H1 (cell line): ENCODE results near the gene DDX31. TPM values are rescaled to one million over a fixed set of nuclear protein-coding genes. Genes with fewer than 3 reads are reported as not detected.

ENCODE experiments used
- CTBP2 ChIP-seq: IDR thresholded peaks from 2 replicates; pipeline ENCODE4 v1.7.0; 2011; ENCODE audit warnings: borderline replicate concordance, mild to moderate bottlenecking, moderate library complexity, mixed read lengths, low read length; ENCODE audit not compliant: insufficient read depth, insufficient read length
- EGR1 ChIP-seq: IDR thresholded peaks from 2 replicates; pipeline ENCODE4 v1.6.1; 2011; ENCODE audit warnings: low read depth, low read length, borderline replicate concordance
- SIRT6 ChIP-seq: IDR thresholded peaks from one replicate; pipeline ENCODE4 v1.7.1; 2012; ENCODE audit warnings: low read length, inconsistent platforms
- TAF7 ChIP-seq: optimal IDR thresholded peaks from 2 replicates; pipeline ENCODE3; 2011; ENCODE audit warnings: low read depth, mild to moderate bottlenecking, inconsistent platforms, low read length, moderate library complexity, borderline replicate concordance
- polyA plus RNA-seq, 7 experiments: library from polyadenylated mRNA; depleted of rRNA in 3 of 7; stranded (reverse) in 5 of 7; unstranded in 2 of 7; fragments of >200 nt in 5 of 7; fragments of 200-250 nt in 2 of 7; gene quantifications; 1 replicate in 5 of 7; 2 replicates in 1 of 7; 4 replicates in 1 of 7; pipeline versions ENCODE4 v1.2.1 to v1.2.3, GENCODE V29; 2011 to 2013; ENCODE audit warnings: missing spikeins in 2 of 7, mixed read lengths in 2 of 7
- total RNA-seq: library from RNA; stranded (reverse); fragmentation: NEBNext Ultra II Directional; extraction: Animal tissue kit (Norgen Biotek cat#: 25700); gene quantifications from 2 replicates; pipeline ENCODE4 v1.2.1, GENCODE V29; 2021
- TF ChIP-seq, protein P1 (sequence below): fragments of 300-600 bp; sonication (generic); IDR thresholded peaks from 2 replicates; pipeline ENCODE4 v1.7.1; 2012; ENCODE audit warnings: low read length, moderate library complexity, mild to moderate bottlenecking, inconsistent platforms; ENCODE audit not compliant: insufficient replicate concordance

The DDX31 gene
- total and polyA plus RNA-seq, 2 of the 8 experiments (the other 6 are each of a cell fraction or from before 2014, with no cell fraction given), result 9.5 to 23.7 TPM

GRCh38 chr9:132702254-132702653 is 32.5 kb upstream of the DDX31 start (continued):
- TF ChIP-seq, protein P1, sequence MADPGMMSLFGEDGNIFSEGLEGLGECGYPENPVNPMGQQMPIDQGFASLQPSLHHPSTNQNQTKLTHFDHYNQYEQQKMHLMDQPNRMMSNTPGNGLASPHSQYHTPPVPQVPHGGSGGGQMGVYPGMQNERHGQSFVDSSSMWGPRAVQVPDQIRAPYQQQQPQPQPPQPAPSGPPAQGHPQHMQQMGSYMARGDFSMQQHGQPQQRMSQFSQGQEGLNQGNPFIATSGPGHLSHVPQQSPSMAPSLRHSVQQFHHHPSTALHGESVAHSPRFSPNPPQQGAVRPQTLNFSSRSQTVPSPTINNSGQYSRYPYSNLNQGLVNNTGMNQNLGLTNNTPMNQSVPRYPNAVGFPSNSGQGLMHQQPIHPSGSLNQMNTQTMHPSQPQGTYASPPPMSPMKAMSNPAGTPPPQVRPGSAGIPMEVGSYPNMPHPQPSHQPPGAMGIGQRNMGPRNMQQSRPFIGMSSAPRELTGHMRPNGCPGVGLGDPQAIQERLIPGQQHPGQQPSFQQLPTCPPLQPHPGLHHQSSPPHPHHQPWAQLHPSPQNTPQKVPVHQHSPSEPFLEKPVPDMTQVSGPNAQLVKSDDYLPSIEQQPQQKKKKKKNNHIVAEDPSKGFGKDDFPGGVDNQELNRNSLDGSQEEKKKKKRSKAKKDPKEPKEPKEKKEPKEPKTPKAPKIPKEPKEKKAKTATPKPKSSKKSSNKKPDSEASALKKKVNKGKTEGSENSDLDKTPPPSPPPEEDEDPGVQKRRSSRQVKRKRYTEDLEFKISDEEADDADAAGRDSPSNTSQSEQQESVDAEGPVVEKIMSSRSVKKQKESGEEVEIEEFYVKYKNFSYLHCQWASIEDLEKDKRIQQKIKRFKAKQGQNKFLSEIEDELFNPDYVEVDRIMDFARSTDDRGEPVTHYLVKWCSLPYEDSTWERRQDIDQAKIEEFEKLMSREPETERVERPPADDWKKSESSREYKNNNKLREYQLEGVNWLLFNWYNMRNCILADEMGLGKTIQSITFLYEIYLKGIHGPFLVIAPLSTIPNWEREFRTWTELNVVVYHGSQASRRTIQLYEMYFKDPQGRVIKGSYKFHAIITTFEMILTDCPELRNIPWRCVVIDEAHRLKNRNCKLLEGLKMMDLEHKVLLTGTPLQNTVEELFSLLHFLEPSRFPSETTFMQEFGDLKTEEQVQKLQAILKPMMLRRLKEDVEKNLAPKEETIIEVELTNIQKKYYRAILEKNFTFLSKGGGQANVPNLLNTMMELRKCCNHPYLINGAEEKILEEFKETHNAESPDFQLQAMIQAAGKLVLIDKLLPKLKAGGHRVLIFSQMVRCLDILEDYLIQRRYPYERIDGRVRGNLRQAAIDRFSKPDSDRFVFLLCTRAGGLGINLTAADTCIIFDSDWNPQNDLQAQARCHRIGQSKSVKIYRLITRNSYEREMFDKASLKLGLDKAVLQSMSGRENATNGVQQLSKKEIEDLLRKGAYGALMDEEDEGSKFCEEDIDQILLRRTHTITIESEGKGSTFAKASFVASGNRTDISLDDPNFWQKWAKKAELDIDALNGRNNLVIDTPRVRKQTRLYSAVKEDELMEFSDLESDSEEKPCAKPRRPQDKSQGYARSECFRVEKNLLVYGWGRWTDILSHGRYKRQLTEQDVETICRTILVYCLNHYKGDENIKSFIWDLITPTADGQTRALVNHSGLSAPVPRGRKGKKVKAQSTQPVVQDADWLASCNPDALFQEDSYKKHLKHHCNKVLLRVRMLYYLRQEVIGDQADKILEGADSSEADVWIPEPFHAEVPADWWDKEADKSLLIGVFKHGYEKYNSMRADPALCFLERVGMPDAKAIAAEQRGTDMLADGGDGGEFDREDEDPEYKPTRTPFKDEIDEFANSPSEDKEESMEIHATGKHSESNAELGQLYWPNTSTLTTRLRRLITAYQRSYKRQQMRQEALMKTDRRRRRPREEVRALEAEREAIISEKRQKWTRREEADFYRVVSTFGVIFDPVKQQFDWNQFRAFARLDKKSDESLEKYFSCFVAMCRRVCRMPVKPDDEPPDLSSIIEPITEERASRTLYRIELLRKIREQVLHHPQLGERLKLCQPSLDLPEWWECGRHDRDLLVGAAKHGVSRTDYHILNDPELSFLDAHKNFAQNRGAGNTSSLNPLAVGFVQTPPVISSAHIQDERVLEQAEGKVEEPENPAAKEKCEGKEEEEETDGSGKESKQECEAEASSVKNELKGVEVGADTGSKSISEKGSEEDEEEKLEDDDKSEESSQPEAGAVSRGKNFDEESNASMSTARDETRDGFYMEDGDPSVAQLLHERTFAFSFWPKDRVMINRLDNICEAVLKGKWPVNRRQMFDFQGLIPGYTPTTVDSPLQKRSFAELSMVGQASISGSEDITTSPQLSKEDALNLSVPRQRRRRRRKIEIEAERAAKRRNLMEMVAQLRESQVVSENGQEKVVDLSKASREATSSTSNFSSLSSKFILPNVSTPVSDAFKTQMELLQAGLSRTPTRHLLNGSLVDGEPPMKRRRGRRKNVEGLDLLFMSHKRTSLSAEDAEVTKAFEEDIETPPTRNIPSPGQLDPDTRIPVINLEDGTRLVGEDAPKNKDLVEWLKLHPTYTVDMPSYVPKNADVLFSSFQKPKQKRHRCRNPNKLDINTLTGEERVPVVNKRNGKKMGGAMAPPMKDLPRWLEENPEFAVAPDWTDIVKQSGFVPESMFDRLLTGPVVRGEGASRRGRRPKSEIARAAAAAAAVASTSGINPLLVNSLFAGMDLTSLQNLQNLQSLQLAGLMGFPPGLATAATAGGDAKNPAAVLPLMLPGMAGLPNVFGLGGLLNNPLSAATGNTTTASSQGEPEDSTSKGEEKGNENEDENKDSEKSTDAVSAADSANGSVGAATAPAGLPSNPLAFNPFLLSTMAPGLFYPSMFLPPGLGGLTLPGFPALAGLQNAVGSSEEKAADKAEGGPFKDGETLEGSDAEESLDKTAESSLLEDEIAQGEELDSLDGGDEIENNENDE, result no peak
- TF ChIP-seq TAF7 (no peak), EGR1 (no peak), SIRT6 (no peak), CTBP2 (no peak)
